Epithelial cell of proximal tubule (primary cell): ENCODE results near the gene IFT81. TPM values are rescaled to one million over a fixed set of nuclear protein-coding genes. Genes with fewer than 3 reads are reported as not detected.

ENCODE experiments used
- DNase-seq: peaks from one replicate; pipeline ENCODE4 v3.0.0-alpha.2; 2011; ENCODE audit warnings: low read depth
- H3K4me3 ChIP-seq: 2 replicates; pipeline ENCODE4 v1.5.1; 2011; ENCODE audit warnings: low read depth, mild to moderate bottlenecking, low read length
- CTCF ChIP-seq: conservative IDR thresholded peaks from 2 replicates; pipeline ENCODE4 v1.5.1; 2012; ENCODE audit warnings: low read depth, mild to moderate bottlenecking, low read length
- total RNA-seq: library from RNA; depleted of rRNA; stranded (reverse); fragments of >200 nt; gene quantifications from 2 replicates; pipeline ENCODE4 v1.2.3, GENCODE V29; 2015

Gene IFT81
- total RNA-seq, 1 donor from 2014 or later: 10.7 TPM

GRCh38 chr12:110117956-110118685 lies 6.0 kb upstream of the IFT81 start:
- TF ChIP-seq CTCF: no peak
- no peak for DNase-seq
- H3K4me3 ChIP-seq: no peak overlapping the region

GRCh38 chr12:110122929-110123328 lies 1.2 kb upstream of the IFT81 start:
- DNase-seq: no peak
- no peak for TF ChIP-seq CTCF
- H3K4me3 ChIP-seq: no peak overlapping the region

- no peak for DNase-seq
- H3K4me3 ChIP-seq: no peak overlapping the region
- TF ChIP-seq CTCF: no peak
These were observed 263 bp upstream of the IFT81 start for GRCh38 chr12:110123919-110124268.

GRCh38 chr12:110126557-110126956 lies 2.4 kb downstream of the IFT81 start:
- no peak for DNase-seq
- no peak for TF ChIP-seq CTCF
- no peak overlapping the region for H3K4me3 ChIP-seq

GRCh38 chr12:110134691-110135411 lies 10.7 kb downstream of the IFT81 start:
- no peak for DNase-seq
- no peak for TF ChIP-seq CTCF
- no peak overlapping the region for H3K4me3 ChIP-seq

GRCh38 chr12:110135806-110136205 lies 11.6 kb downstream of the IFT81 start:
- no peak overlapping the region for H3K4me3 ChIP-seq
- no peak for TF ChIP-seq CTCF

GRCh38 chr12:110137786-110138185 lies 13.6 kb downstream of the IFT81 start:
- DNase-seq: no peak
- H3K4me3 ChIP-seq: no peak overlapping the region
- TF ChIP-seq CTCF: no peak

More at GRCh38 chr12:110135806-110136205, 11.6 kb downstream of the IFT81 start:
- DNase-seq: no peak
